Spleen (tissue), 11 donors: Measurements from ENCODE around the gene ZSWIM8. TPM values are rescaled to one million over a fixed set of nuclear protein-coding genes. Genes with fewer than 3 reads are reported as not detected.
"Not testable (repeated sequence)": the region's sequence is repeated elsewhere in the genome, so short reads cannot be mapped to it uniquely, and the experiment has no call there.

Experiments used
- DNase-seq: peaks from one replicate; pipeline ENCODE4 v3.0.0-alpha.2; 2020
- H3K27ac ChIP-seq, 8 donors: fragments of 200-600 bp; sonication (generic) in 7 of 8; 1 replicate in 4 of 8; 2 replicates in 4 of 8; pipeline versions ENCODE4 v1.5.0 to v1.8.0; 2016 to 2021; ENCODE audit warnings: inconsistent platforms in 4 of 8, mild to moderate bottlenecking in 4 of 8, moderate library complexity in 1 of 8
- H3K27me3 ChIP-seq, 7 donors: fragments of 200-600 bp; sonication (generic) in 6 of 7; replicated peaks in 1 of 7; 1 replicate in 4 of 7; 2 replicates in 3 of 7; pipeline versions ENCODE4 v1.5.0 to v1.8.0; 2016 to 2021; ENCODE audit warnings: inconsistent platforms in 3 of 7, mild to moderate bottlenecking in 1 of 7
- H3K36me3 ChIP-seq, 6 donors: fragments of 200-600 bp; sonication (generic) in 5 of 6; 1 replicate in 4 of 6; 2 replicates in 2 of 6; pipeline versions ENCODE4 v1.5.0 to v1.8.0; 2016 to 2021; ENCODE audit warnings: inconsistent platforms in 2 of 6
- H3K4me1 ChIP-seq, 6 donors: fragments of 200-600 bp; sonication (generic) in 5 of 6; 1 replicate in 3 of 6; 2 replicates in 3 of 6; pipeline versions ENCODE4 v1.5.0 to v1.8.0; 2016 to 2021; ENCODE audit warnings: inconsistent platforms in 3 of 6
- H3K4me3 ChIP-seq, 8 donors: fragments of 200-600 bp; sonication (generic) in 7 of 8; 1 replicate in 4 of 8; 2 replicates in 4 of 8; pipeline versions ENCODE4 v1.5.0 to v1.8.0; 2016 to 2021; ENCODE audit warnings: inconsistent platforms in 4 of 8, mild to moderate bottlenecking in 4 of 8, moderate library complexity in 2 of 8
- H3K9me3 ChIP-seq, 8 donors: fragments of 200-600 bp; sonication (generic) in 7 of 8; 1 replicate in 4 of 8; 2 replicates in 4 of 8; pipeline versions ENCODE4 v1.5.0 to v1.8.0; 2016 to 2021; ENCODE audit warnings: inconsistent platforms in 4 of 8
- CTCF ChIP-seq, 11 experiments: fragments of 200-600 bp in 7 of 11; fragments of 450-650 bp in 4 of 11; sonication (generic) in 4 of 11; IDR thresholded peaks in 8 of 11; conservative IDR thresholded peaks in 3 of 11; 1 replicate in 7 of 11; 2 replicates in 4 of 11; pipeline versions ENCODE4 v1.4.0 to v1.8.0; 2016 to 2021; ENCODE audit warnings: antibody characterized with exemption in 11 of 11, inconsistent platforms in 4 of 11, mild to moderate bottlenecking in 1 of 11
- POLR2A ChIP-seq, 3 donors: fragments of 450-650 bp; IDR thresholded peaks; one replicate each; pipeline ENCODE4 v1.5.1; 2017; ENCODE audit warnings: antibody characterized with exemption in 3 of 3, mild to moderate bottlenecking in 1 of 3
- POLR2AphosphoS5 ChIP-seq, 3 donors: sonication (generic); formaldehyde crosslinking; IDR thresholded peaks; one replicate each; pipeline ENCODE4 v1.5.1; 2017; ENCODE audit warnings: antibody characterized with exemption in 3 of 3
- WGBS, 5 donors: extraction: QIAGEN DNeasy Blood & Tissue Kit in 3 of 5; methylation state at CpG; one replicate each; pipeline versions ENCODE4 v1.1.5 to v1.1.7; 2013 to 2018; 5-methylcytosine and 5-hydroxymethylcytosine counted together
- intact Hi-C: fragments of 100-400 bp; cut with DNase I; formaldehyde crosslinking; loops from one replicate; pipeline ENCODE4 v1.15.0; 2023; ENCODE audit warnings: low total_unique reads
- polyA plus RNA-seq, 3 donors: library from polyadenylated mRNA; stranded (reverse); fragments of 200-250 nt; gene quantifications; one replicate each; pipeline ENCODE4 v1.2.1, GENCODE V29; 2013
- total RNA-seq, 7 donors: library from RNA; depleted of rRNA in 3 of 7; stranded (reverse); fragments of >200 nt in 3 of 7; fragmentation: NEBNext Ultra II Directional in 4 of 7; extraction: Animal tissue kit (Norgen Biotek cat#: 25700) in 4 of 7; gene quantifications; one replicate each; pipeline versions ENCODE4 v1.1.0 to v1.2.1, GENCODE V29; 2016 to 2021
- donor health status: healthy with polysubstance abuse.
- donor health status: DM: no; HTN: no; CAD: no; lungs with moderate emphysema.
- donor health status: DM: no; HTN: no; CAD: no.
- donor health status: Bipolar disorder and iron deficiency.
- donor health status: healthy.
- donor health status: DM: no; HTN: no; CAD: no.
- donor health status: DM: yes; HTN: yes; CAD: no.

ZSWIM8 gene
- total and polyA plus RNA-seq, 10 donors = 51.5 to 141 (median 119) TPM

- intact Hi-C loops = no loop called here
- H3K4me1 ChIP-seq = peaks cover 38 to 75% (median 66%) of the 10 kb centered on the region in 6 donors
- peak; percentile 88 for DNase-seq
- peak overlapping the region; percentile 72 to 98 (median 94) for H3K27ac ChIP-seq
- no peaks in the 10 kb centered on the region for H3K27me3 ChIP-seq
- WGBS, 5 donors = 0 to 2% (median 1%) methylated on average over 31 to 54 of the region's 54 CpGs
- no peak for TF ChIP-seq CTCF (IDR thresholded peaks at IDR 0.05 in 8 of 11, conservative IDR thresholded peaks at IDR 0.05 in 3 of 11)
- TF ChIP-seq POLR2AphosphoS5 (IDR thresholded peaks at IDR 0.05) = no peak
- no peak for TF ChIP-seq POLR2A (IDR thresholded peaks at IDR 0.05)
- peak overlapping the region; percentile 67 to 98 (median 92) for H3K4me3 ChIP-seq
- no peaks in the 10 kb centered on the region for H3K9me3 ChIP-seq
- H3K36me3 ChIP-seq = peaks cover 2 to 40% (median 22%) of the 10 kb centered on the region in 6 donors
Observed at GRCh38 chr10:73785721-73786511, 510 bp downstream of the ZSWIM8 start.

- TF ChIP-seq POLR2AphosphoS5 (IDR thresholded peaks at IDR 0.05) (no peak), POLR2A (IDR thresholded peaks at IDR 0.05) (no peak), CTCF (IDR thresholded peaks at IDR 0.05 in 8 of 11, conservative IDR thresholded peaks at IDR 0.05 in 3 of 11) (no peak)
- WGBS, 5 donors = 0 to 11% (median 4%) methylated on average over 2 of the region's 2 CpGs
- intact Hi-C loops = no loop called here
- peak overlapping the region; percentile 67 to 98 (median 92) for H3K4me3 ChIP-seq
- peak overlapping the region; percentile 72 to 98 (median 94) for H3K27ac ChIP-seq
- peaks cover 4 to 46% (median 28%) of the 10 kb centered on the region in 6 donors for H3K36me3 ChIP-seq
- H3K9me3 ChIP-seq = no peaks in the 10 kb centered on the region
- H3K27me3 ChIP-seq = no peaks in the 10 kb centered on the region
- DNase-seq = no peak
- peaks cover 33 to 69% (median 60%) of the 10 kb centered on the region in 6 donors for H3K4me1 ChIP-seq
Observed at GRCh38 chr10:73786512-73786885, 1.1 kb downstream of the ZSWIM8 start.

- Histone ChIP-seq H3K4me1 (peaks cover 33 to 65% (median 60%) of the 10 kb centered on the region in 6 donors), H3K4me3 (peak overlapping the region in 7 of 8 donors; percentile 73 to 98 (median 93)), H3K36me3 (peaks cover 6 to 53% (median 35%) of the 10 kb centered on the region in 6 donors), H3K27ac (peak overlapping the region in 1 of 8 donors; percentile 98)
- H3K27me3 ChIP-seq, intact Hi-C loops, DNase-seq, H3K9me3 ChIP-seq: not testable (repeated sequence)
- WGBS, 5 donors = 87 to 95% (median 90%) methylated on average over 21 of the region's 21 CpGs
Observed at GRCh38 chr10:73787031-73787800, 1.8 kb downstream of the ZSWIM8 start.

- Histone ChIP-seq H3K4me3 (no peak overlapping the region), H3K36me3 (peaks cover 11 to 62% (median 54%) of the 10 kb centered on the region in 6 donors), H3K9me3 (no peaks in the 10 kb centered on the region), H3K27ac (no peak overlapping the region), H3K27me3 (no peaks in the 10 kb centered on the region), H3K4me1 (peaks cover 21 to 47% (median 41%) of the 10 kb centered on the region in 6 donors)
- intact Hi-C loops = no loop called here
- DNase-seq = no peak
- TF ChIP-seq POLR2A (IDR thresholded peaks at IDR 0.05) (no peak), CTCF (IDR thresholded peaks at IDR 0.05 in 8 of 11, conservative IDR thresholded peaks at IDR 0.05 in 3 of 11) (no peak), POLR2AphosphoS5 (IDR thresholded peaks at IDR 0.05) (no peak)
- WGBS, 5 donors = 85 to 97% (median 94%) methylated on average over 16 to 17 of the region's 17 CpGs
Observed at GRCh38 chr10:73788864-73789658, 3.7 kb downstream of the ZSWIM8 start.
